Measurements from ENCODE around the gene TMUB1. TPM values are rescaled to one million over a fixed set of nuclear protein-coding genes. Genes with fewer than 3 reads are reported as not detected.

The TMUB1 gene
- total and polyA plus RNA-seq, 9 of the 15 experiments (the other 6 are each of a cell fraction or from before 2014, with no cell fraction given), result 0.14 to 241 (median 74.1) TPM

- CTCF ChIA-PET (ENCODE audit: low intra/inter-chr PET ratio), result interaction anchor here (0.6 kb wide), 1 partner anchor 52 kb away, joined by 3 read pairs; no protein-coding TSS in a partner anchor
- whole genome bisulfite sequencing (ENCODE audit: insufficient coverage, low coverage, missing lambda C conversion rate), result 95% methylated on average over 20 of the region's 22 CpGs
- no peak for FAIRE-seq
Measured at GRCh38 chr7:151120896-151121295, 37.6 kb upstream of the TMUB1 start.

More at GRCh38 chr7:151120896-151121295, 37.6 kb upstream of the TMUB1 start:
- no peak overlapping the region for H2AFZ ChIP-seq (ENCODE audit: low read depth, low read length)
- H3K36me3 ChIP-seq (ENCODE audit: control insufficient read depth, insufficient read depth, low read length), result peaks cover 98% of the 10 kb centered on the region; the same call in 2 of the 3 replicates
- no TSS peak for BruUV-seq (replicated peaks)
- H3K27me3 ChIP-seq (ENCODE audit: control insufficient read depth in 2 of 2, insufficient read depth in 2 of 2, low read length in 2 of 2), result no peaks in the 10 kb centered on the region
- H3K9ac ChIP-seq (ENCODE audit: insufficient read depth in 1 of 2, low read depth in 2 of 2, low read length in 2 of 2), result no peak overlapping the region; a peak in 1 of 4 replicates
- peaks cover 0 to 60% of the 10 kb centered on the region in 2 experiments; a peak in 1 of 5 replicates for H3K4me1 ChIP-seq (replicated peaks in 1 of 2; ENCODE audit: control insufficient read depth in 2 of 2, insufficient read depth in 2 of 2, low read length in 2 of 2)
- ATAC-seq (no peak), DNase-seq (ENCODE audit: extremely low read depth in 1 of 4, low spot score in 3 of 4) (no peak)
- no peaks in the 10 kb centered on the region for H3K9me3 ChIP-seq (replicated peaks; ENCODE audit: control insufficient read depth, insufficient read depth, low read depth, low read length)
- TF ChIP-seq ZNF253 (CRISPR knock-in tag; conservative IDR thresholded peaks at IDR 0.05) (no peak), MTA2 (IDR thresholded peaks at IDR 0.05; ENCODE audit: low read depth) (no peak), MCM3 (IDR thresholded peaks at IDR 0.05) (no peak), PTRF (tag; IDR thresholded peaks at IDR 0.05) (no peak), POU5F1 (IDR thresholded peaks at IDR 0.05; ENCODE audit: borderline replicate concordance, low read depth, low read length, partially characterized antibody) (no peak), ZC3H11A (IDR thresholded peaks at IDR 0.05; ENCODE audit: low read depth, low read length) (no peak), PCBP2 (IDR thresholded peaks at IDR 0.05; ENCODE audit: low read depth, low read length, poor library complexity, severe bottlenecking) (no peak), POLR3A (IDR thresholded peaks at IDR 0.05; ENCODE audit: borderline replicate concordance, extremely low read depth, insufficient read depth, insufficient read length) (no peak), BRD4 (IDR thresholded peaks at IDR 0.05) (no peak), ZNF57 (CRISPR knock-in tag; IDR thresholded peaks at IDR 0.05) (no peak), RBM22 (IDR thresholded peaks at IDR 0.05; ENCODE audit: low read depth, low read length, poor library complexity, severe bottlenecking) (no peak), TAF1 (IDR thresholded peaks at IDR 0.05; ENCODE audit: control insufficient read depth, extremely low read depth, insufficient read depth, low read length, severe bottlenecking) (no peak), ESRRA (IDR thresholded peaks at IDR 0.05; ENCODE audit: borderline replicate concordance, low read depth) (no peak), ZBED1 (IDR thresholded peaks at IDR 0.05) (no peak), SMARCB1 (IDR thresholded peaks at IDR 0.05; ENCODE audit: insufficient read length, low read depth) (no peak), POLR2AphosphoS5 (IDR thresholded peaks at IDR 0.05; ENCODE audit: control insufficient read depth, insufficient read depth, low read depth, low read length) (no peak)
- no peak overlapping the region for H3K27ac ChIP-seq (ENCODE audit: extremely low read depth, low read depth, low read length)
- no peak overlapping the region for H3K4me2 ChIP-seq (ENCODE audit: insufficient read depth, low read length)
- no peaks in the 10 kb centered on the region for H3K9me1 ChIP-seq (ENCODE audit: control insufficient read depth, insufficient read depth, low read length)
- POLR2A ChIA-PET, result interaction anchor here (0.6 to 1.1 kb wide), 3 partner anchors 9 to 34 kb away, joined by 3 read pairs; no protein-coding TSS in a partner anchor
- H3K79me2 ChIP-seq (ENCODE audit: control insufficient read depth, insufficient read depth, low read length), result peaks cover 21% of the 10 kb centered on the region
- H4K20me1 ChIP-seq (replicated peaks; ENCODE audit: control insufficient read depth, insufficient read depth, low read length), result peaks cover 32% of the 10 kb centered on the region
- H3K4me3 ChIP-seq, result no peak overlapping the region
- in situ Hi-C loops (cut with MboI) (no loop called here), intact Hi-C loops (cut with micrococcal nuclease) (no loop called here)

Data from K562 (cell line).